ENCODE data around the gene POLR2J.
"Not testable (repeated sequence)": the region's sequence is repeated elsewhere in the genome, so short reads cannot be mapped to it uniquely, and the experiment has no call there.

The POLR2J gene

GRCh38 chr7:102478314-102479208 is at the start of gene POLR2J:
Gene POLR2J (minus strand): TSS chr7:102478922. CDS start chr7:102478860, 62 bp downstream.
- DNase-seq = peak; percentile 82

DNA sequence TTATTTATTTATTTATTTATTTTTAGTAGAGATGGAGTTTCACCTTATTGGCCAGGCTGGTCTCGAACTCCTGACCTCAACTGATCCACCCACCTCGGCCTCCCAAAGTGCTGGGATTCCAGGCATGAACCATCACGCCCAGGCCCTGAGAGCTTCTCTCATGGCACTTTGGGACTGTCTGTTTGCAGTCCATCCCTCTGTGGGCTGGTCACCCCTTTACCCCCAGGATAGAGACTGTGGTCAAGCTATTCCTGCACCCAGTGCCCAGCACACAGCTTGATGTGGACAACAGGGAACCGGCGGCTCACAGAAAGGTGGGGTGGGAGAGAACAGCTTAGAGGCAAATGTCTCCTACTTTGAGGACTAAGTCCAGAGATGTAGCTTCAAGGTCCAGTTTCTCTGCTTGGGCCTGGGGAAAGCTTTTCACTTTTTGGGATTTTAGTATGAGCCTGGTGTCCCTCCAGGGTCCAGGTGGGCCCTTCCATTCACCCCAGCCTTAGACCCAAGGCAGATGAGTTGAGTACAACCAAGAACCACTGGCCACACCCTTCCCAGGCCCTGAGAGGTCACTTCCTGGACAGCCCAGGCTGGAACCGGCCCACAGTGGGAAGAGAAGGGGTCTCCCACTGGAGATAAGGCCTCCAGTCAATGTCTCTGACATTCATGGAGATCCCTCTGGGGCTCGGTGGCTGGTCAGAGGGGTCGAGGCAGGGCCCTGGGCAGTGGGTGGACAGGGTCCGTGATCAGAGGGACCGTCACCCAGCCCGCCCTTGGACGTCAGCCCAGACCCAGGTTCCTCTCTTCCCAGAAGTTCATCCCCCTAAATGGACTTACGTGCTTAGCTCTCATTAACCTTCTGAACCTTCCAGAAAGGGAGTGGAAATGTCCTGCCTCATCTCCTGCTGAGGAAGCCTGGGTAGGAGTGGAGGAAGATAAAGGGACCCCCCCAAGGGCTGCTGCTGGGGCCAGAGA is 49.4 kb upstream of the POLR2J start:
- DNase-seq = not testable (repeated sequence)

GRCh38 chr7:102527182-102527581 is 48.5 kb upstream of the POLR2J start:
- not testable (repeated sequence) for DNase-seq

DNA sequence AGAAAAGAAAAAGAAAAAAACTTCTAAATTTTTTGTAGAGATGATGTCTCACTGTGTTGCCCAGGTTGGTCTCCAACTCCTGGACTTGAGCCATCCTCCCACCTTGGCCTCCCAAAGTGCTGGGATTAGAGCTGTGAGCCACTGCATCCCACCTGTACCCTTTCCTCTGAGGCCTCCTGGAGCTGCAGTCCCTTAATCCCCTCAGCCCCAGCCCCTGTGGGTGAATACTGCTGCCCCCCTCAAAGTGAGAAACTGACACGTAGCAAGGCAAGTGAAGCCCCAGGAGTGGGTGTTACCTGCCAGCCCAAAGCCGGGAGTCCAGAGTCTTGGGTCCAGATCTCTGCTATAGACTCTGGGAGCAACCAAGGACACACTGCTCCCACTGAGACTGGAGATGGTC is 46.1 kb upstream of the POLR2J start:
- not testable (repeated sequence) for DNase-seq

- DNase-seq = not testable (repeated sequence)
These were observed 42.1 kb upstream of the POLR2J start for GRCh38 chr7:102520797-102521196.

DNA sequence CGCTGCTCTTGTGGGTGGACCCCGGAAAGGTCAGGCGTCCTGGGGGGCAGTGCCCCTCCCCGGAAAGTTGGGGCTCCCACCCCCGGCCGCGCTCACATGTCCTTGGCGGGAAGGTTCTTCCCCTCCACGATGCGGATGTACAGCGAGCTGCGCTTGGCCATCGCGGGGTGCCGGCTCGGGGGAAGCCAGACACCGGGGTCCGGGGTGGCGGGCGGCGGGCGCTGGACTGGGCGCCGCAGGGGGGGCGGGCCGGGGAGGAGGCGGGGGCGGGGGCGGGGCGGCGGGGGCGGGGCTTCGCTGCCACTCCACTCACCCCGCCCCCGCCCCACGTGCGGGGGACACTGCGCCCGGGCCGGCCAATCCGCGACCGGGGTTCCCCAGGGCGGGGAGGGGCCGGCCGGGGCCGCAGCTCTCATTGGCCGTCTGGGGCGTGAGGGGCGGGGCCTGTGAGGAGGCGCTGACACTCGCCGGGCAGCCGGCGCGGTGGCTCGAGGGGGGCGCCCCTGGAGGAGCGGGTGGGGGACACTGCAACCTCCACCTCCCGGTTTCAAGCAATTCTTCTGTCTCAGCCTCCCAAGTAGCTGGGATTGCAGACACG is 38.9 kb upstream of the POLR2J start, which contains the start of gene RASA4B:
TSS of gene RASA4B (minus strand) at position 228 of the 598 bp plus-strand sequence. CDS start at position 161, 67 bp downstream.
- DNase-seq = not testable (repeated sequence)

DNA sequence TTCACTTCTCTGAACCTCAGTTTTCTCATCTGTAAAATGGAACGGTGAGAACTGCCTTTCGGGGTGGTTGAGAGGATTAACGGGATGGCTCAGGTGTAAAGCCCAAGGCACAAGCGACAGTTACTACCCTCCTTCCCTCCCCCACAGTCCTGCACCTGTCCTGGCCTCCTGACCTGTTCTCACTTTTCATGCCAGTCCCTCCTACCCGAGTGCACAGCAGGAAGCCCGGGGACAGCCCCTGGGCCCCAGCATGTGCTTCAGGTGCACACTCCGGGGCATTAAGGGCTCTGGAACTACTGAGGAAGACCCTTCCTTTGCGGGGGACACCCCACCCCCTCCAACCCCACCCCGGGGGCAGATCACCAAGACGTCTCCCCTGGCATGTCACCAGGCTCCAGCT is 38.2 kb upstream of the POLR2J start:
- not testable (repeated sequence) for DNase-seq

DNA sequence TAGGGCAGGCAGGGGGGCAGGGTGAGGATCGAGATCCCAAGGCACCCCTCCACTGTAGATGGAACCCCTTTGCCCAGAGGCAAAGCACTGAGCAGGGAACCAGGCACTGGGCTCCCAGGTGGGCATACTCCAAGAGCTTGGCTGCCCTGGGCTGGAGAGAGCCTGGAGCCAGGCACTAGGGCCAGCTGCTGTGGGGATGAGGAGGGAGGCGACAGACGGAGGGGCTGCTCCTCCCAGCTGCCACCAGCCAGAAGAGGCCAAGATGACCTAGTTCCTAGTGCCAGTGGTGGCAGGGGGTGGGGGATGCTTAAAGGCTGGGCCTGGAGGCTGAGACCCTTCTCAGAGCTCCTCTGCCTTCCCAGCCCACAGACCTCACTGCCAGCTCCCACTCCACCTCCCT is 37.2 kb upstream of the POLR2J start:
- not testable (repeated sequence) for DNase-seq

GRCh38 chr7:102514881-102515721 is 36.4 kb upstream of the POLR2J start:
- DNase-seq = not testable (repeated sequence)

DNA sequence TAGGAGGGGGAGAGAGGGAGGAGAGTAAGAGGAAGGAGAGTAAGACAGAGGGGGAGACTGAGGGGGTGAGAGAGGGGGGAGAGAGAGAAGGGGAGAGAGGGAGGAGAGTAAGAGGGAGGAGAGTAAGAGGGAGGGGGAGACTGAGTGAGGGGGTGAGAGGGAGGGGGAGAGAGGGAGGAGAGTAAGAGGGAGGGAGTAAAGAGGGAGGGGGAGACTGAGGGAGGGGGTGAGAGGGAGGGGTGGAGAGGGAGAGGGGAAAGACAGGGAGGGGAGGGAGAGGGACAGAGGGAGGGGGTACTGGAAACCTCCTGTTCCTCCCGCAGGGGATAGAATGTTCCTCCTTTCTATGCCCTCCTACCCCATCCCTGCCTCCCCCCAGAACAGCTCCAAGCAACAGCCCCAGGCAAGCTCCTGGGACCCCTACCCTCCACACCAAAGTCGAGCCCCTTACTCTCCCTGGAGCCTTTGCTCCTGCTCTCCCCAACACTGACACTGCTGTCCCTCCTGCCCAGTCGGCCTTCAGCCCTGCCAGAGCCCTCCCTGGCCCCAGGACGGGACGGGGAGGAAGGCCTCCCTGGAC is 34.0 kb upstream of the POLR2J start:
- DNase-seq = not testable (repeated sequence)

DNA sequence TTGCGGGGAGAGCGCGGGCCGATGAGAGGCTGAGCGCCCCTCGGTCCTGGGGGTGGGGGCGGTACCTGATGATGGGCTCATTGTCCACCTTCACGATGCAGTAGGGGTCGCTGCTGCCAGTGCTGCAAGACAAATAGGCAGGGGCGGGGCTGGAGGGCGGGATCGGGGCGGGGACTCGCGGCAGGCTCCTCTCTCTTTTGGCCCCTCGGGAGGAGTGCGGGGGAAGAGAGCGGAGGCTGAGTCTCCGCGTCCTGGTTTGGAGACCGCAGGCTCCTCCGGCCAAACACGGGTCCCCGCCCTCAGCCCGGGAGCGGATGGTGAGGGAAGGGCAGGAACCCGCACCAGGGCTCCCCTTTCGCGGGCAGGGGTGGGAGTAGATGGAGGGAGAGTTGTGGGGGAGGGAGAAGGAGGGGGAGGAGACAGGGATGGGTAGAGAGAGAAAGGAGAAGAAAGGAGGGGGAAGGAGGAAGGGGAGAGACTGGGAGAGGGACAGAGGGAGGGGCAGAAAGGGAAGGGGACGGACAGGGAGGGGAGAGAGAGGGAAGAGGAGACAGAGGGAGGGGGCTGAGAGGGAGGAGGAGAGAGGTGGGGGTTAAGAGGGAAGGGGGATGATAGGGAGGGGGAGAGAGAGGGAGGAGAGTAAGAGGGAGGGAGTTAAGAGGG is 33.3 kb upstream of the POLR2J start:
- DNase-seq = not testable (repeated sequence)

GRCh38 chr7:102510575-102510974 is 31.9 kb upstream of the POLR2J start:
- not testable (repeated sequence) for DNase-seq

DNA sequence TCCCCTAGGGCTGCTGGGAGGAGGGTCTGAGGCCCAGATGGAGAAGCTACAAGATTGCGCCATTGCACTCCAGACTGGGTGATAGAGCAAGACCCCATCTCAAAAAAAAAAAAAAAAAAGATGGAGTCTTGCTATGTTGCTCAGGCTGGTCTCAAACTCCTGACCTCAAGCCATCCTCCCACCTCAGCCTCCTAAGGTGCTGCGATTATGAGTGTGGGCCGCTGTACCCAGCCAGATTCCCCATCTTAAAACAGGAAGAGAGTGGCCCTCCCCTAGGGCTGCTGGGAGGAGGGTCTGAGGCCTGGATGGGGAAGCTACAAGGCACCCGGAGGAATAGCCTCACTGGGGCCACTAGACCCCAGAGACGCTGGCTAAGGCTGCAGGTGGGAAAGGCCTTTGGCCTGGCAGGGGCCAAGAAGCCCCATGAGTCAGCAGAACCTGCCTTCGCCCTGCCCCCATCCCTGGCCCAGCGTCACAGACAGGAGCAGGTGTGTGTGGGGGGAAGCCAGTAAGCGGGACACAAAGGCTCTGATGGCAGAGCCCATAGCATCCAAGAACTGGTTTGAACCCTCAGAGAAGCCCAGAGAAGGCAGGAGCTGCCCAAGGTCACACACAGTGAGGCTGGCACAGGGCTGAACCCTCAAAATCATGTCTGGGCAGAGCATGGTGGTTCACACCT is 28.8 kb upstream of the POLR2J start:
- not testable (repeated sequence) for DNase-seq

DNA sequence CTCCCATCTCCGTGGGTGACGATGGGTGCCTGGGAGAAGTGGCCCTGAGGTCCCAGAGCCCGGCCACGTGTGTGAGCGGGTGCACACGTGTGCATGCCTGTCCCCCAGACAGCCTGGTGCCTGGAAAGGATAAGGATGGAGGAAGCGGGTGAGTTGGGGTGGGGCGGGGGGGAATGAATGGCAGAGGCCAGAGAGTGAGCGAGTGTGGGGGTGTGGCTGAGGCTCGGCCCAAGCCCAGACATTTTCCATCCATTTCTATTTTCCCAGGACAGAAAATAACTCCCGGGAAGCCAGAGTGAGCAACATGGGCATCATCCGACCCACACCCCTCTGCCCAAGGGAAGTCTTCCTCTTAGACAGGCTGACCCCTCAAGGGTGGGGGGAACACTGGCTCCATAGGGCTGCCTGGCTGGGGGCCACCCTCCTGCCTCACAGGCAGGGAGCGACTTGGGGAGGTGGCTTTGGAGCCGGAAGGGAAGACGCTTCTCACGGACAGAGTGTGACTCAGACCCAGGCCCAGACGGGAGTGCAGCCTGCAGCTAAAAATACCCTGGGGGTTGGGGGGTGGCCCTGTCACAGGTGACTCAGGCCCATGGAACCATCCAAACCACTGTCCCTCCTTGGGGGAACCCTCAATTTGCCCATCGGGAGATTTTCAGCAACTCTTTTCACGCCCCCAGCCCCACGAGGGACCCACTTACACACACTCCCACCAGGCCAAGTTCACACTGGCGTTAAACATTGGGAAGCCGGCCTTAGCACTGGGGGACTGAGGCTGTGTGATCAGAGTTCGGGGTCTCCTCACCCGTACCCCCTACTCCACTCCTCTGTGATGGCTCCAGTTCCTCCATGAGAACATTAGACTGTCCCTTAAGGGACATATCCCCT is 26.8 kb upstream of the POLR2J start:
- DNase-seq = not testable (repeated sequence)

GRCh38 chr7:102503141-102503540 is 24.4 kb upstream of the POLR2J start:
- DNase-seq = not testable (repeated sequence)

GRCh38 chr7:102498321-102498720 is 19.6 kb upstream of the POLR2J start:
- not testable (repeated sequence) for DNase-seq

- DNase-seq = not testable (repeated sequence)
These were observed 18.6 kb upstream of the POLR2J start for GRCh38 chr7:102497308-102497707.

DNA sequence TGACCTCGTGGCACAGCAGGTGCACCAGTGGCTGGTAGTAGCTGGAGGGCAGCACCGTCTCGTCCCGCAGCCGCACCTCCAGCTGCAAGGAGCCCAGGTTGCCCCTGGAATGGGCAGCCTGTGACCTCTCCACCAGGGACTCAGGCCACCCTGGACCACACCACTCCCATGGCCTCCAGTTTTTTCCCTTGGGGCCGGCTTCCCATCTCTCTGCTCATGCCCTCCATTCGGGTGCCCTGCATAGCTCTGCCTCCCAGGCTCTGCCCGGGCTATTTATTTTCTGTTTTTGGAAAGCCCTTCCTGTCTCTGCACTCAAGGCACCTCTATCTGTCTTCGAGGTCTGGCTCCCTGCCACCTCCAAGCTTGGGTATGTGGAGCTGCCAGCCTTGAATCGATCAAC is 18.1 kb upstream of the POLR2J start:
- not testable (repeated sequence) for DNase-seq

All from activated T-cell treated with anti-CD3 and anti-CD28 coated beads for 4 hours (primary cell).